ENCODE results near the gene TGFBR3. TPM values are rescaled to one million over a fixed set of nuclear protein-coding genes. Genes with fewer than 3 reads are reported as not detected.
"Not testable (repeated sequence)": the region's sequence is repeated elsewhere in the genome, so short reads cannot be mapped to it uniquely, and the experiment has no call there.

Gene TGFBR3
- total RNA-seq, 1 donor from 2014 or later, result 2.5 TPM

DNA sequence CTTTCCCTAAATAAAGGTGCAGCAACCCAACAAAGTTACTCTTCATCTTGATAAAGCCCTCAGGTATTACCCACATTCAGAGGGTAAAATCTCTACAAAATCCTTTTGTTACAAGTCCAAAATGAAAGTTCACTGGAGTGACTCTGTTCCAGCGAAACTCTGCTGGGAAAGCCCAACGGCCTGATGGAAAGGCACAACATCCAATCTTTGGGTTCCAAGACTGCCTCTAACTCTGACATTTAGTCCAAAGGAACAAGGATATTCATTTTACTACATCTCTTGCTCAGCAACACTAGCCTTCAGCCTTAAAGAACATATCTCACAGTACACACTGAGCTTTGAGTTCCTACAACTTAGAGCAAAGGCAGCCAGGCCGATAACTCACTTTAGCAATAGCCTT is 42.1 kb downstream of the TGFBR3 start:
- Mint-ChIP-seq H3K36me3 (ENCODE audit: low read depth, unreplicated experiment) (no peaks in the 10 kb centered on the region), H3K9me3 (ENCODE audit: unreplicated experiment) (no peaks in the 10 kb centered on the region), H3K4me3 (ENCODE audit: unreplicated experiment) (no peak overlapping the region), H3K27me3 (ENCODE audit: low read depth, unreplicated experiment) (no peaks in the 10 kb centered on the region), H3K27ac (ENCODE audit: unreplicated experiment) (no peak overlapping the region), H3K4me1 (ENCODE audit: low read depth, unreplicated experiment) (no peaks in the 10 kb centered on the region)
- Histone ChIP-seq H3K79me2 (ENCODE audit: insufficient read depth, low read length) (no peaks in the 10 kb centered on the region), H2AFZ (ENCODE audit: low read depth, low read length) (no peak overlapping the region), H3K9me3 (ENCODE audit: insufficient read depth, low read depth, low read length) (no peaks in the 10 kb centered on the region), H3K36me3 (ENCODE audit: insufficient read depth, low read length) (no peaks in the 10 kb centered on the region), H3K4me2 (ENCODE audit: low read length) (no peak overlapping the region), H4K20me1 (ENCODE audit: insufficient read depth, low read length) (no peaks in the 10 kb centered on the region), H3K4me3 (ENCODE audit: insufficient read depth, low read depth, low read length) (no peak overlapping the region), H3K9ac (ENCODE audit: low read length) (no peak overlapping the region), H3K27me3 (ENCODE audit: insufficient read depth, low read length) (no peaks in the 10 kb centered on the region), H3K4me1 (ENCODE audit: insufficient read depth, low read length) (no peaks in the 10 kb centered on the region), H3K27ac (ENCODE audit: low read depth, low read length) (no peak overlapping the region)
- TF ChIP-seq CTCF (IDR thresholded peaks at IDR 0.05; ENCODE audit: insufficient read depth, low read depth, low read length) (no peak), EZH2 (IDR thresholded peaks at IDR 0.05; ENCODE audit: insufficient read depth, low read length) (no peak)
- no peak for FAIRE-seq
- no peak for DNase-seq (ENCODE audit: low read depth)

- Histone ChIP-seq H4K20me1 (ENCODE audit: insufficient read depth, low read length) (no peaks in the 10 kb centered on the region), H3K27me3 (ENCODE audit: insufficient read depth, low read length) (no peaks in the 10 kb centered on the region), H3K27ac (ENCODE audit: low read depth, low read length) (no peak overlapping the region), H3K4me1 (ENCODE audit: insufficient read depth, low read length) (no peaks in the 10 kb centered on the region), H3K36me3 (ENCODE audit: insufficient read depth, low read length) (no peaks in the 10 kb centered on the region), H3K4me2 (ENCODE audit: low read length) (no peak overlapping the region), H3K4me3 (ENCODE audit: insufficient read depth, low read depth, low read length) (no peak overlapping the region), H3K9ac (ENCODE audit: low read length) (no peak overlapping the region), H2AFZ (ENCODE audit: low read depth, low read length) (no peak overlapping the region), H3K79me2 (ENCODE audit: insufficient read depth, low read length) (no peaks in the 10 kb centered on the region), H3K9me3 (ENCODE audit: insufficient read depth, low read depth, low read length) (no peaks in the 10 kb centered on the region)
- no peak overlapping the region for H3K27ac Mint-ChIP-seq (ENCODE audit: unreplicated experiment)
- no peaks in the 10 kb centered on the region for H3K4me1 Mint-ChIP-seq (ENCODE audit: low read depth, unreplicated experiment)
- DNase-seq (ENCODE audit: low read depth) (no peak), FAIRE-seq (no peak)
- H3K36me3 Mint-ChIP-seq (ENCODE audit: low read depth, unreplicated experiment), result no peaks in the 10 kb centered on the region
- TF ChIP-seq CTCF (IDR thresholded peaks at IDR 0.05; ENCODE audit: insufficient read depth, low read depth, low read length) (no peak), EZH2 (IDR thresholded peaks at IDR 0.05; ENCODE audit: insufficient read depth, low read length) (no peak)
- no peak overlapping the region for H3K4me3 Mint-ChIP-seq (ENCODE audit: unreplicated experiment)
- H3K9me3 Mint-ChIP-seq (ENCODE audit: unreplicated experiment), result no peaks in the 10 kb centered on the region
- no peaks in the 10 kb centered on the region for H3K27me3 Mint-ChIP-seq (ENCODE audit: low read depth, unreplicated experiment)
Observed at GRCh38 chr1:91842563-91842962, 43.4 kb downstream of the TGFBR3 start.

DNA sequence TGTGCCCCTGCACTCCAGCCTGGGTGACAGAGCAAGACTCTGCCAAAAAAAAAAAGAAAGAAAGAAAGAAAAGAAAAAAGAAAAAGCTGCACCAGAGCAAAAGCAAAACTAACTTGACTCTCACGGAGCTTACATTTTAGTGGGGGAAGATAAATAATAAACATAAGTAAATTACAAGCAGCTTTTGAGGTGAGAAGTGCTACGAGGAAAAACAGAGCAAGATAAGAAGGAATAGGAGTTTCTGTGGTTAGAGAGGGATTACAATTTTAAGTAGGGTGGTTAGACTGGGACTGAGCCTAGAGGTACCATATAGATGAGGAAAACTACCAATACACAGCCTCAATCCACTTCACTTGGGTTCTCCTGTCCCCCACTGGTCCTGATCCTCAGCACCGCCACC is 43.9 kb downstream of the TGFBR3 start:
- H3K9ac ChIP-seq (ENCODE audit: low read length), result no peak overlapping the region
- H3K27ac ChIP-seq (ENCODE audit: low read depth, low read length), result no peak overlapping the region
- H3K4me2 ChIP-seq (ENCODE audit: low read length), result no peak overlapping the region
- H3K27me3 Mint-ChIP-seq (ENCODE audit: low read depth, unreplicated experiment), result no peaks in the 10 kb centered on the region
- no peaks in the 10 kb centered on the region for H3K9me3 ChIP-seq (ENCODE audit: insufficient read depth, low read depth, low read length)
- no peak overlapping the region for H3K4me3 ChIP-seq (ENCODE audit: insufficient read depth, low read depth, low read length)
- H3K79me2 ChIP-seq (ENCODE audit: insufficient read depth, low read length), result no peaks in the 10 kb centered on the region
- H3K9me3 Mint-ChIP-seq (ENCODE audit: unreplicated experiment), result no peaks in the 10 kb centered on the region
- no peaks in the 10 kb centered on the region for H3K36me3 Mint-ChIP-seq (ENCODE audit: low read depth, unreplicated experiment)
- no peak overlapping the region for H3K4me3 Mint-ChIP-seq (ENCODE audit: unreplicated experiment)
- no peaks in the 10 kb centered on the region for H3K36me3 ChIP-seq (ENCODE audit: insufficient read depth, low read length)
- no peaks in the 10 kb centered on the region for H3K4me1 Mint-ChIP-seq (ENCODE audit: low read depth, unreplicated experiment)
- no peak overlapping the region for H2AFZ ChIP-seq (ENCODE audit: low read depth, low read length)
- H4K20me1 ChIP-seq (ENCODE audit: insufficient read depth, low read length), result no peaks in the 10 kb centered on the region
- TF ChIP-seq CTCF (IDR thresholded peaks at IDR 0.05; ENCODE audit: insufficient read depth, low read depth, low read length) (no peak), EZH2 (IDR thresholded peaks at IDR 0.05; ENCODE audit: insufficient read depth, low read length) (no peak)
- DNase-seq (ENCODE audit: low read depth) (no peak), FAIRE-seq (no peak)
- no peaks in the 10 kb centered on the region for H3K4me1 ChIP-seq (ENCODE audit: insufficient read depth, low read length)
- no peak overlapping the region for H3K27ac Mint-ChIP-seq (ENCODE audit: unreplicated experiment)
- no peaks in the 10 kb centered on the region for H3K27me3 ChIP-seq (ENCODE audit: insufficient read depth, low read length)

DNA sequence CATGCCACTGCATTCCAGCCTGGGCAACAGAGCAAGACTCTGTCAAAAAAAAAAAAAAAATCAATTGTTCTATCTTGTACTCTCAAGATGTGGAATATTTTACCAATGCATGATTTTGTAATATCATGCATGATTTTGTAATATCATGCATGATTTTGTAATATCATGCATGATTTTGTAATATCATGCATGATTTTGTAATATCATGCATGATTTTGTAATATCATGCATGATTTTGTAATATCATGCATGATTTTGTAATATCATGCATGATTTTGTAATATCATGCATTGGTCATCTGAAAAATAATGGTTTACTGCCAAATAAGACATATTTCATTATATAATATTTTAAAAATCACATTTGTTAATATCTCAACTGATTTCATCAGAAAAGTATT is 45.7 kb downstream of the TGFBR3 start:
- H3K4me3 Mint-ChIP-seq (ENCODE audit: unreplicated experiment); H3K4me1 ChIP-seq (ENCODE audit: insufficient read depth, low read length); H3K4me1 Mint-ChIP-seq (ENCODE audit: low read depth, unreplicated experiment); H3K79me2 ChIP-seq (ENCODE audit: insufficient read depth, low read length); H3K9me3 Mint-ChIP-seq (ENCODE audit: unreplicated experiment); H3K27ac Mint-ChIP-seq (ENCODE audit: unreplicated experiment); H3K27ac ChIP-seq (ENCODE audit: low read depth, low read length); H3K27me3 Mint-ChIP-seq (ENCODE audit: low read depth, unreplicated experiment); H3K36me3 Mint-ChIP-seq (ENCODE audit: low read depth, unreplicated experiment); DNase-seq (ENCODE audit: low read depth); H3K9me3 ChIP-seq (ENCODE audit: insufficient read depth, low read depth, low read length); H3K4me3 ChIP-seq (ENCODE audit: insufficient read depth, low read depth, low read length); H3K27me3 ChIP-seq (ENCODE audit: insufficient read depth, low read length); H4K20me1 ChIP-seq (ENCODE audit: insufficient read depth, low read length); H3K9ac ChIP-seq (ENCODE audit: low read length); FAIRE-seq; H3K36me3 ChIP-seq (ENCODE audit: insufficient read depth, low read length); H2AFZ ChIP-seq (ENCODE audit: low read depth, low read length); H3K4me2 ChIP-seq (ENCODE audit: low read length): not testable (repeated sequence)

Measured in astrocyte (in vitro differentiated cells and primary cell).